OCI-LY7 (cell line): ENCODE measurements around the gene KCNIP3. TPM values are rescaled to one million over a fixed set of nuclear protein-coding genes. Genes with fewer than 3 reads are reported as not detected.
"Not testable (repeated sequence)": the region's sequence is repeated elsewhere in the genome, so short reads cannot be mapped to it uniquely, and the experiment has no call there.

Source experiments
- BruUV-seq: library from RNA; stranded (reverse); fragments of 400-500 nt; replicated peaks from 2 replicates; lab custom pipeline; 2021; lab: Mats Ljungman, UMichigan
- CTCF ChIA-PET: fragments of 300-600 bp; sonication (Branson Sonifier 250); formaldehyde crosslinking; loops from one replicate; lab custom pipeline; 2022; ENCODE audit warnings: antibody characterized with exemption; ENCODE audit not compliant: unreplicated experiment; lab: Charles Lee
- POLR2A ChIA-PET: fragments of 300-600 bp; sonication (Branson Sonifier 250); formaldehyde crosslinking; loops from one replicate; lab custom pipeline; 2022; ENCODE audit warnings: antibody characterized with exemption; lab: Charles Lee
- DNase-seq: peaks from one replicate; pipeline ENCODE4 v3.0.0-alpha.2; 2015; ENCODE audit warnings: low spot score
- H2AFZ ChIP-seq: fragments of 200-600 bp; sonication (generic), shearing (Covaris generic); 2 replicates; pipeline ENCODE4 v1.6.1; 2014; ENCODE audit warnings: mild to moderate bottlenecking, antibody characterized with exemption, low read length, moderate library complexity
- H3K27ac ChIP-seq: fragments of 200-600 bp; sonication (generic); 2 replicates; pipeline ENCODE4 v1.5.1; 2014; ENCODE audit warnings: mixed run types, low read depth, mild to moderate bottlenecking, moderate library complexity, low read length, inconsistent platforms; ENCODE audit not compliant: poor library complexity, severe bottlenecking
- H3K36me3 ChIP-seq: fragments of 200-600 bp; sonication (generic); 2 replicates; pipeline ENCODE4 v1.6.1; 2014; ENCODE audit warnings: mild to moderate bottlenecking, antibody characterized with exemption, low read length, moderate library complexity, mixed read lengths; ENCODE audit not compliant: insufficient read depth
- H3K4me1 ChIP-seq: fragments of 200-600 bp; sonication (generic); 2 replicates; pipeline ENCODE4 v1.5.1; 2014; ENCODE audit warnings: mild to moderate bottlenecking, low read length; ENCODE audit not compliant: insufficient read depth, poor library complexity, severe bottlenecking
- H3K4me2 ChIP-seq: fragments of 200-600 bp; sonication (generic); 2 replicates; pipeline ENCODE4 v1.6.1; 2014; ENCODE audit warnings: mild to moderate bottlenecking, low read length
- H3K4me3 ChIP-seq: fragments of 200-600 bp; sonication (generic); 2 replicates; pipeline ENCODE4 v1.5.1; 2014; ENCODE audit warnings: mild to moderate bottlenecking, low read depth, low read length; ENCODE audit not compliant: poor library complexity, severe bottlenecking
- H3K79me2 ChIP-seq: fragments of 200-600 bp; sonication (generic); 2 replicates; pipeline ENCODE4 v1.6.1; 2016; ENCODE audit warnings: low read depth, mild to moderate bottlenecking, low read length, moderate library complexity, mixed read lengths; ENCODE audit not compliant: insufficient read depth
- H3K9me2 ChIP-seq: fragments of 200-600 bp; sonication (generic); 2 replicates; pipeline ENCODE4 v1.6.1; 2016; ENCODE audit warnings: mild to moderate bottlenecking, low read length, mixed read lengths; ENCODE audit not compliant: insufficient read depth
- H3K9me3 ChIP-seq: fragments of 200-600 bp; sonication (generic); 2 replicates; pipeline ENCODE4 v1.6.1; 2014; ENCODE audit warnings: mild to moderate bottlenecking, mixed run types, low read length, mixed read lengths
- H4K20me1 ChIP-seq: fragments of 200-600 bp; sonication (generic); 2 replicates; pipeline ENCODE4 v1.6.1; 2014; ENCODE audit warnings: mild to moderate bottlenecking, antibody characterized with exemption, low read length, moderate library complexity, mixed read lengths; ENCODE audit not compliant: insufficient read depth
- EZH2phosphoT487 ChIP-seq: fragments of 200-600 bp; sonication (generic); IDR thresholded peaks from 2 replicates; pipeline ENCODE4 v1.6.1; 2018; ENCODE audit warnings: low read depth, borderline replicate concordance, mild to moderate bottlenecking, mixed run types, antibody characterized with exemption, low read length, moderate library complexity, mixed read lengths
- intact Hi-C: fragments of 100-400 bp; cut with micrococcal nuclease; formaldehyde crosslinking; loops from one replicate; pipeline ENCODE4 v1.10.0; 2022; ENCODE audit not compliant: unreplicated experiment
- total RNA-seq, 2 experiments: library from RNA; depleted of rRNA in 1 of 2; stranded (reverse); fragments of >200 nt in 1 of 2; shearing (Covaris generic) in 1 of 2; gene quantifications; 2 replicates each; pipeline ENCODE4 v1.2.3, GENCODE V29; 2014 to 2022
- TF ChIP-seq, protein P1 (sequence below): fragments of 200-600 bp; sonication (generic); conservative IDR thresholded peaks from 2 replicates; pipeline ENCODE4 v1.5.1; 2014; ENCODE audit warnings: mild to moderate bottlenecking, antibody characterized with exemption, low read length, moderate library complexity, mixed read lengths

Gene KCNIP3
- total RNA-seq, 2 experiments from 2014 or later: not detected

- POLR2A ChIA-PET: interaction anchor here (0.6 kb wide), 1 partner anchor 85 kb away, joined by 3 read pairs; no protein-coding TSS in a partner anchor
- TF ChIP-seq, protein P1, sequence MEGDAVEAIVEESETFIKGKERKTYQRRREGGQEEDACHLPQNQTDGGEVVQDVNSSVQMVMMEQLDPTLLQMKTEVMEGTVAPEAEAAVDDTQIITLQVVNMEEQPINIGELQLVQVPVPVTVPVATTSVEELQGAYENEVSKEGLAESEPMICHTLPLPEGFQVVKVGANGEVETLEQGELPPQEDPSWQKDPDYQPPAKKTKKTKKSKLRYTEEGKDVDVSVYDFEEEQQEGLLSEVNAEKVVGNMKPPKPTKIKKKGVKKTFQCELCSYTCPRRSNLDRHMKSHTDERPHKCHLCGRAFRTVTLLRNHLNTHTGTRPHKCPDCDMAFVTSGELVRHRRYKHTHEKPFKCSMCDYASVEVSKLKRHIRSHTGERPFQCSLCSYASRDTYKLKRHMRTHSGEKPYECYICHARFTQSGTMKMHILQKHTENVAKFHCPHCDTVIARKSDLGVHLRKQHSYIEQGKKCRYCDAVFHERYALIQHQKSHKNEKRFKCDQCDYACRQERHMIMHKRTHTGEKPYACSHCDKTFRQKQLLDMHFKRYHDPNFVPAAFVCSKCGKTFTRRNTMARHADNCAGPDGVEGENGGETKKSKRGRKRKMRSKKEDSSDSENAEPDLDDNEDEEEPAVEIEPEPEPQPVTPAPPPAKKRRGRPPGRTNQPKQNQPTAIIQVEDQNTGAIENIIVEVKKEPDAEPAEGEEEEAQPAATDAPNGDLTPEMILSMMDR: no peak
- TF ChIP-seq EZH2phosphoT487: no peak
- BruUV-seq: no TSS peak
Measured at GRCh38 chr2:95268211-95269035, 28.7 kb upstream of the KCNIP3 start.

GRCh38 chr2:95269036-95269680 lies 28.0 kb upstream of the KCNIP3 start:
- no peak overlapping the region for H3K4me3 ChIP-seq
- no peaks in the 10 kb centered on the region for H3K9me2 ChIP-seq
- intact Hi-C loops: no loop called here
- no peaks in the 10 kb centered on the region for H3K79me2 ChIP-seq
- CTCF ChIA-PET: no interaction called here
- H3K9me3 ChIP-seq: no peaks in the 10 kb centered on the region
- H2AFZ ChIP-seq: no peak overlapping the region
- no peak overlapping the region for H3K4me2 ChIP-seq
- DNase-seq: no peak
- POLR2A ChIA-PET: interaction anchor here (0.6 kb wide), 1 partner anchor 86 kb away, joined by 3 read pairs; no protein-coding TSS in a partner anchor
- no peak overlapping the region for H3K27ac ChIP-seq
- no TSS peak for BruUV-seq
- no peaks in the 10 kb centered on the region for H4K20me1 ChIP-seq
- H3K36me3 ChIP-seq: no peaks in the 10 kb centered on the region
- no peaks in the 10 kb centered on the region for H3K4me1 ChIP-seq
- TF ChIP-seq EZH2phosphoT487: no peak
- TF ChIP-seq, protein P1: no peak

More at GRCh38 chr2:95268211-95269035, 28.7 kb upstream of the KCNIP3 start:
- Histone ChIP-seq H3K36me3 (no peaks in the 10 kb centered on the region), H4K20me1 (no peaks in the 10 kb centered on the region), H3K9me2 (no peaks in the 10 kb centered on the region), H3K79me2 (no peaks in the 10 kb centered on the region), H3K4me2 (no peak overlapping the region), H3K4me3 (no peak overlapping the region), H3K27ac (no peak overlapping the region), H3K9me3 (no peaks in the 10 kb centered on the region), H2AFZ (no peak overlapping the region), H3K4me1 (no peaks in the 10 kb centered on the region)
- CTCF ChIA-PET: no interaction called here
- intact Hi-C loops: no loop called here
- DNase-seq: no peak

DNA sequence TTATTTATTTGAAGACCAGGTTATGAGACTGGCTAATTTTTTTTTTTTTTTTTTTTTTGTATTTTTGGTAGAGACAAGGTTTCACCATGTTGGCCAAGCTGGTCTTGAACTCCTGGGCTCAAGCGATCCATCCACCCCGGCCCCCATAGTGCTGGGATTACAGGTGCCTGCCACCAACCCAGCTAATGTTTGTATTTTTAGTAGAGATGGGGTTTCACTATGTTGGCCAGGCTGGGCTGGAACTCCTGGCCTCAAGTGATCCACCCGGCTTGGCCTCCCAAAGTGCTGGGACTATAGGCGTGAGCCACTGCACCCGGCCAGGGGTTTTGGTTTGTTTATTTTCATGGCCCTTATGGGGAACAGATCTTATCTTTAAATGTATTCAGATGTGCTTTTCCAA lies 27.4 kb upstream of the KCNIP3 start:
- not testable (repeated sequence) for H3K4me3 ChIP-seq

More for the DNA sequence above, 27.4 kb upstream of the KCNIP3 start:
- CTCF ChIA-PET, H3K36me3 ChIP-seq, H3K9me2 ChIP-seq, H2AFZ ChIP-seq, H3K27ac ChIP-seq, intact Hi-C loops, H3K4me2 ChIP-seq, H3K79me2 ChIP-seq, H4K20me1 ChIP-seq, DNase-seq, H3K9me3 ChIP-seq, BruUV-seq, H3K4me1 ChIP-seq, POLR2A ChIA-PET: not testable (repeated sequence)
